SK-N-MC (cell line): ENCODE results near the gene RASAL1.

Experiments used
- DNase-seq: peaks from one replicate; pipeline ENCODE4 v3.0.0-alpha.2; 2011; ENCODE audit warnings: low read depth, low spot score
- H3K27ac ChIP-seq: fragments of 200-600 bp; sonication (generic); 2 replicates; pipeline ENCODE4 v1.5.1; 2016; ENCODE audit warnings: mixed run types
- H3K36me3 ChIP-seq: fragments of 200-600 bp; sonication (generic); 2 replicates; pipeline ENCODE4 v1.6.1; 2017; ENCODE audit warnings: antibody characterized with exemption, low read length, mixed read lengths; ENCODE audit not compliant: insufficient read depth
- H3K4me3 ChIP-seq: fragments of 200-600 bp; sonication (generic); 2 replicates; pipeline ENCODE4 v1.5.1; 2016
- H3K9ac ChIP-seq: fragments of 200-600 bp; sonication (generic); 2 replicates; pipeline ENCODE4 v1.8.0; 2017; ENCODE audit warnings: mixed run types, mixed read lengths; ENCODE audit not compliant: insufficient read length
- H3K9me3 ChIP-seq: fragments of 200-600 bp; sonication (generic); 2 replicates; pipeline ENCODE4 v1.6.1; 2017; ENCODE audit warnings: low read depth, mild to moderate bottlenecking, antibody characterized with exemption, low read length, moderate library complexity, mixed read lengths
- EZH2 ChIP-seq: fragments of 200-600 bp; sonication (generic); IDR thresholded peaks from one replicate; pipeline ENCODE4 v1.6.1; 2017; ENCODE audit warnings: antibody characterized with exemption
- FOXP2 ChIP-seq: optimal IDR thresholded peaks from 2 replicates; pipeline ENCODE3; 2011; ENCODE audit warnings: mild to moderate bottlenecking, moderate library complexity; ENCODE audit not compliant: insufficient read depth; ENCODE audit errors: extremely low read length, control extremely low read depth
- POLR2AphosphoS5 ChIP-seq: IDR thresholded peaks from 2 replicates; pipeline ENCODE4 v1.6.1; 2012; ENCODE audit warnings: mild to moderate bottlenecking, low read depth, low read length, borderline replicate concordance

RASAL1 gene

GRCh38 chr12:113109872-113110599, 25.5 kb downstream of the RASAL1 start:
- H3K36me3 ChIP-seq = no peaks in the 10 kb centered on the region
- DNase-seq = no peak
- no peak for TF ChIP-seq EZH2
- no peak for TF ChIP-seq FOXP2
- no peak for TF ChIP-seq POLR2AphosphoS5
- H3K27ac ChIP-seq = no peak overlapping the region
- no peak overlapping the region for H3K9ac ChIP-seq
- H3K9me3 ChIP-seq = no peaks in the 10 kb centered on the region
- no peak overlapping the region for H3K4me3 ChIP-seq

GRCh38 chr12:113109360-113109759, 26.2 kb downstream of the RASAL1 start:
- Histone ChIP-seq H3K4me3 (no peak overlapping the region), H3K9me3 (no peaks in the 10 kb centered on the region), H3K36me3 (no peaks in the 10 kb centered on the region), H3K27ac (no peak overlapping the region), H3K9ac (no peak overlapping the region)
- no peak for DNase-seq
- no peak for TF ChIP-seq EZH2
- no peak for TF ChIP-seq POLR2AphosphoS5
- no peak for TF ChIP-seq FOXP2

- TF ChIP-seq FOXP2 (no peak), EZH2 (no peak), POLR2AphosphoS5 (no peak)
- no peak overlapping the region for H3K4me3 ChIP-seq
- no peaks in the 10 kb centered on the region for H3K36me3 ChIP-seq
- no peak overlapping the region for H3K27ac ChIP-seq
- H3K9ac ChIP-seq = no peak overlapping the region
- no peaks in the 10 kb centered on the region for H3K9me3 ChIP-seq
- no peak for DNase-seq
Measured at GRCh38 chr12:113108308-113108707, 27.3 kb downstream of the RASAL1 start.

- no peaks in the 10 kb centered on the region for H3K36me3 ChIP-seq
- H3K9me3 ChIP-seq = no peaks in the 10 kb centered on the region
- TF ChIP-seq EZH2 = no peak
- TF ChIP-seq FOXP2 = no peak
- TF ChIP-seq POLR2AphosphoS5 = no peak
- DNase-seq = no peak
- H3K4me3 ChIP-seq = no peak overlapping the region
- no peak overlapping the region for H3K27ac ChIP-seq
- no peak overlapping the region for H3K9ac ChIP-seq
Measured at GRCh38 chr12:113106361-113106760, 29.2 kb downstream of the RASAL1 start.

- H3K36me3 ChIP-seq = no peaks in the 10 kb centered on the region
- no peak overlapping the region for H3K4me3 ChIP-seq
- H3K9me3 ChIP-seq = no peaks in the 10 kb centered on the region
- H3K27ac ChIP-seq = no peak overlapping the region
- no peak for TF ChIP-seq FOXP2
- no peak for TF ChIP-seq POLR2AphosphoS5
- TF ChIP-seq EZH2 = no peak
- no peak overlapping the region for H3K9ac ChIP-seq
- DNase-seq = no peak
Measured at GRCh38 chr12:113105606-113106271, 29.8 kb downstream of the RASAL1 start.

- TF ChIP-seq FOXP2 = no peak
- TF ChIP-seq EZH2 = no peak
- no peak for TF ChIP-seq POLR2AphosphoS5
- H3K9ac ChIP-seq = no peak overlapping the region
- DNase-seq = no peak
- no peaks in the 10 kb centered on the region for H3K9me3 ChIP-seq
- H3K36me3 ChIP-seq = no peaks in the 10 kb centered on the region
- no peak overlapping the region for H3K4me3 ChIP-seq
- H3K27ac ChIP-seq = no peak overlapping the region
Measured at GRCh38 chr12:113104953-113105510, 30.5 kb downstream of the RASAL1 start.

GRCh38 chr12:113103756-113104450, 31.7 kb downstream of the RASAL1 start:
- Histone ChIP-seq H3K27ac (no peak overlapping the region), H3K9ac (no peak overlapping the region), H3K4me3 (no peak overlapping the region), H3K9me3 (no peaks in the 10 kb centered on the region), H3K36me3 (no peaks in the 10 kb centered on the region)
- DNase-seq = no peak
- TF ChIP-seq FOXP2 (no peak), EZH2 (no peak), POLR2AphosphoS5 (no peak)

- Histone ChIP-seq H3K9ac (no peak overlapping the region), H3K4me3 (no peak overlapping the region), H3K9me3 (no peaks in the 10 kb centered on the region), H3K27ac (no peak overlapping the region), H3K36me3 (no peaks in the 10 kb centered on the region)
- no peak for TF ChIP-seq EZH2
- TF ChIP-seq FOXP2 = no peak
- no peak for TF ChIP-seq POLR2AphosphoS5
- DNase-seq = no peak
Measured at GRCh38 chr12:113102811-113103210, 32.8 kb downstream of the RASAL1 start.
